ENCODE data around the gene SEC22A. TPM values are rescaled to one million over a fixed set of nuclear protein-coding genes. Genes with fewer than 3 reads are reported as not detected.

The SEC22A gene
- total and polyA plus RNA-seq, 12 donors, result 4.6 to 67.2 (median 21.0) TPM

GRCh38 chr3:123307064-123307463 lies 105.3 kb downstream of the SEC22A start:
- Histone ChIP-seq H3K9me3 (replicated peaks in 1 of 3) (no peaks in the 10 kb centered on the region), H3K4me1 (replicated peaks in 1 of 2) (no peaks in the 10 kb centered on the region), H3K27me3 (no peaks in the 10 kb centered on the region), H3K4me3 (no peak overlapping the region), H3K27ac (no peak overlapping the region), H3K36me3 (replicated peaks in 1 of 2) (peaks cover 0 to 6% of the 10 kb centered on the region in 2 donors)
- no peak for TF ChIP-seq CTCF (IDR thresholded peaks at IDR 0.05)
- no peak for TF ChIP-seq POLR2A (IDR thresholded peaks at IDR 0.05)
- WGBS, 4 donors, result 80 to 88% (median 86%) methylated on average over 5 of the region's 5 CpGs
- intact Hi-C loops (cut with DNase I), result no loop called here
- DNase-seq, result no peak

- Histone ChIP-seq H3K9me3 (replicated peaks in 1 of 3) (no peaks in the 10 kb centered on the region), H3K4me3 (no peak overlapping the region), H3K36me3 (replicated peaks in 1 of 2) (no peaks in the 10 kb centered on the region), H3K27me3 (no peaks in the 10 kb centered on the region), H3K4me1 (replicated peaks in 1 of 2) (no peaks in the 10 kb centered on the region), H3K27ac (no peak overlapping the region)
- DNase-seq, result no peak
- TF ChIP-seq POLR2A (IDR thresholded peaks at IDR 0.05), result no peak
- no peak for TF ChIP-seq CTCF (IDR thresholded peaks at IDR 0.05)
- WGBS, 4 donors, result 82 to 95% (median 90%) methylated on average over 7 to 8 of the region's 8 CpGs
- intact Hi-C loops (cut with DNase I), result no loop called here
Observed at GRCh38 chr3:123310186-123310585, 108.4 kb downstream of the SEC22A start.

- 62 to 73% (median 72%) methylated on average over 6 of the region's 6 CpGs for WGBS, 4 donors
- intact Hi-C loops (cut with DNase I), result no loop called here
- no peak for DNase-seq
- no peaks in the 10 kb centered on the region for H3K27me3 ChIP-seq
- H3K36me3 ChIP-seq (replicated peaks in 1 of 2), result no peaks in the 10 kb centered on the region
- TF ChIP-seq POLR2A (IDR thresholded peaks at IDR 0.05), result no peak
- no peak for TF ChIP-seq CTCF (IDR thresholded peaks at IDR 0.05)
- H3K4me1 ChIP-seq (replicated peaks in 1 of 2), result no peaks in the 10 kb centered on the region
- no peak overlapping the region for H3K27ac ChIP-seq
- no peaks in the 10 kb centered on the region for H3K9me3 ChIP-seq (replicated peaks in 1 of 3)
- H3K4me3 ChIP-seq, result no peak overlapping the region
Observed at GRCh38 chr3:123310741-123311140, 109.0 kb downstream of the SEC22A start.

GRCh38 chr3:123311201-123311600 lies 109.5 kb downstream of the SEC22A start:
- no peaks in the 10 kb centered on the region for H3K9me3 ChIP-seq (replicated peaks in 1 of 3)
- 79 to 86% (median 81%) methylated on average over 9 of the region's 9 CpGs for WGBS, 4 donors
- TF ChIP-seq POLR2A (IDR thresholded peaks at IDR 0.05) (no peak), CTCF (IDR thresholded peaks at IDR 0.05) (no peak)
- H3K4me1 ChIP-seq (replicated peaks in 1 of 2), result no peaks in the 10 kb centered on the region
- no peak overlapping the region for H3K27ac ChIP-seq
- intact Hi-C loops (cut with DNase I), result no loop called here
- no peaks in the 10 kb centered on the region for H3K36me3 ChIP-seq (replicated peaks in 1 of 2)
- H3K4me3 ChIP-seq, result no peak overlapping the region
- H3K27me3 ChIP-seq, result no peaks in the 10 kb centered on the region
- DNase-seq, result no peak

Data from adrenal gland (tissue), 12 donors.